GDM1 (cell line): Measurements from ENCODE around the gene SPATS2L.

Experiments
- DNase-seq: peaks from one replicate; lab custom pipeline; 2025; lab: John Stamatoyannopoulos, UW

Gene SPATS2L

GRCh38 chr2:200446612-200447011 lies 140.1 kb downstream of the SPATS2L start:
- DNase-seq = no peak

GRCh38 chr2:200447139-200447855 lies 140.8 kb downstream of the SPATS2L start:
- no peak for DNase-seq

- DNase-seq = no peak
Measured at GRCh38 chr2:200448455-200448854, 142.0 kb downstream of the SPATS2L start.

DNA sequence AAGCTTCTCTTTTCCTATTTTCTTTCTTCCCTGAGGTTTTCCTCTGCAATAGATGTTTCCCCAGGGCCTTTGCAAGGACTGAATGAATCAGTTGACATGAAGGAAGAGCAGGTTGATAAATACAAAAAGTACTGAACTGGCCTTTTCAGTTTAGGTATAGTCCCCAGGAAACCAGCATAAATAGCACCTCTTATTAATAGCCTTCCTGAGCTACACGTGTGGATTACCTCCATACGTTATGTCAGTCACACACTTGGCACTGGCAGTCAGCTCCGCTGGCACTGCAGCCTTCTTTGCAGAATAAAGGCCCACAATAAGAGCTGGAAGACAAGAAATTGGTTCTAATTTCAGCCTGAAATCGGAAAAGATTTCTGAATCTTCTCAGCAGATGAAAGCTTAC lies 142.7 kb downstream of the SPATS2L start:
- no peak for DNase-seq

DNA sequence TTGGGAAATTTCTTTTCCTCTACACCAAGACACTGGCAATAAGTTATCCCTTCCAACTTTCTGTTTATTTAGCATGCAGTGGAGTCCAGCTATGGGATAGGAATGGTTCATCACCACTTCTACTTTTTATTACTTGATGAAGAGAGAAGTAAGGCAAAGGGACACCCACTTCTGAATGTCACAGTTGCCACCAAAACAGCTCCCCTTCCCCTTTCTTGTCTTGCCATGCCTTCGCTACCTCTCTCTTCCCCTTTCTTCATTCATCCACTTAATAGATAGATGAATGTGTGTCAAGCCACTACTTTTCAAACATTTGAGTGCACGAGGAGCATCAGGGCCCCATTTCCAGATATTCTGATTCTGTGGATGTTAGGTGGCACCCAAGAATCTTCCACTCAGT lies 143.8 kb downstream of the SPATS2L start:
- DNase-seq = no peak

DNA sequence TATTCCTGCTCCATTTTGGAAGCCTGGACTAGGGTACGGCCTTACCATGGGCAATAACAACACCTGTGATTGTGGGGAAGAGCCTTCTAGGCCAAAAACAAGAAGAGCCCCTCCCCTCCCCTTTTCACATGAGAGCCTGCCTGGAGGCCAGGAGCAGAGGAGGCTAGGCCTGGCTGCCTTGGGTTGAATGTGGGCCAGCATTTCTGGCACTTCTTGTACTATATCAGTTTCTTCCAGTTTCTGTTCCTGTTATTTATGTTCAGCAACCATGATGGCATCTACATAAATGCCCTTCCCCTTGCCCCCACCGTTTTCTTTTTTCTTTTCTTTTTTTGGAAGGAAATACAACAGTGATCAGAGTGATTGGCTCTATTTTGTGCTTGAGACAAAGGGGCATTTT lies 145.0 kb downstream of the SPATS2L start:
- DNase-seq = no peak

- DNase-seq = no peak
Measured at GRCh38 chr2:200452377-200452776, 145.9 kb downstream of the SPATS2L start.

DNA sequence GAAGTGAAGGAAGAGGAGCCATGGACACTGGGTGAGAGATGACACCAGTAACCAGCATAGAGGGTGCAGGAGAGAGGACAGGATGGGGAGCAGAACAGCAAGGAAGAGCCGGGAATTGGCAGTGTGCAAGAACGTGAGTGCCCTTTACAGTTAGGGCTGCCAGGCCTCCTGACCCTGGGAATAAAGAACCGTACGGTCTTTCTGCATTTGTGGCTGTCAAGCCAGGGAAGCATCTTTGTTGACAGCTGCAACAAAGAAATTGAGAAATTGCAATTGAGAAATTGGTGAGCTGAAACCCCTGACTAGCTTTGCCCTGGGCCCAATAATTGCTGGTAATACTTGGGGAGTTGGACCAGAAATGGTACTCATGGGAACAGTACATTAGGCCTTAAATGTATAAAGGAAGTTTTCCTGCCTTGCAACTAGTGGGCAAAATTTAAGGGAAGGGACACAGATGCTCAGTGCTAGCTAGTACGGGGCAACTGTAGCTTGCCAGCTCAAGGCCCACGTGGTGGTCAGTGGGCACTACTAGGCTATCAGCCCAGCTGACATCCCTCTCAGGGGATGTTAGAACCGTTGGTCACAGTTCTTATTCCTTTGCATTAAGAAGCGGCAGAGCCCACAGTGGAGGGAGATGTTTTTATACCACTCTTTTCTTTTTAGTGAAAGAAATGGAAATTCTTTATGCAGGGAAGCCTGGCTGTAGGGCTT lies 146.8 kb downstream of the SPATS2L start:
- DNase-seq = no peak

DNA sequence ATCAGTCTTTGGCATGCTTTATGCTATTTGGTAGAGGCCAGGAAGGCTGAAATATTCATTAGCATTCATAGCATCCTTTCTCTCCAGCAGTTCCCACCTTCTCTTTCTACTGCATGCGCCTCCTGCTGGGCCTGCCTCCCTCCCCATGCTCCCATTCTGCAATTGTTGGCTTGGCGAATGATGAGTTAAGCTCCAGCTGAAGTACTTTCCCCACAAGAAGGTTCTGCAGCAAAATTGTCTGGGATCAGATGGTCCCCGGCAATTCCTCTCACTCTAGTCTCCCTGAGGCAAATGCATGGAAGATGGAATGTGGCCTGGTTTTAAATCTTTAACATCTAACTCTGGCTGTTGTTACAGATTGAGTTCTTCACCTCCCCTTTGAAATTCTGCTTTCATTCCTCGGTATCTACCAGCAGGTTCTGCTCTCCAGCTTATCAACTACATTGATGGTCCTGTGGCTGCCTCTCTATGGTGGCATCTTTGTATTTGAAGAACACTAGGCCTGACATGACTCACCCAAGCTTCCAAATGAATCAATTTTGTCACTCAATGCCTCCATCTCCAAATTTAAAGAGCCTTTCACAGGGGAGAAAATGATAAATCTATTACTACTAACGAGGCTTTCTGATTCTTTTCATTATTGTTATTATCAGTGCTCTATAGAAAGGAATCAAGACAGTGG lies 147.5 kb downstream of the SPATS2L start:
- DNase-seq = no peak

GRCh38 chr2:200454927-200455801 lies 148.7 kb downstream of the SPATS2L start:
- no peak for DNase-seq

GRCh38 chr2:200455958-200456421 lies 149.5 kb downstream of the SPATS2L start:
- DNase-seq = no peak

- no peak for DNase-seq
Measured at GRCh38 chr2:200456567-200456966, 150.1 kb downstream of the SPATS2L start.

DNA sequence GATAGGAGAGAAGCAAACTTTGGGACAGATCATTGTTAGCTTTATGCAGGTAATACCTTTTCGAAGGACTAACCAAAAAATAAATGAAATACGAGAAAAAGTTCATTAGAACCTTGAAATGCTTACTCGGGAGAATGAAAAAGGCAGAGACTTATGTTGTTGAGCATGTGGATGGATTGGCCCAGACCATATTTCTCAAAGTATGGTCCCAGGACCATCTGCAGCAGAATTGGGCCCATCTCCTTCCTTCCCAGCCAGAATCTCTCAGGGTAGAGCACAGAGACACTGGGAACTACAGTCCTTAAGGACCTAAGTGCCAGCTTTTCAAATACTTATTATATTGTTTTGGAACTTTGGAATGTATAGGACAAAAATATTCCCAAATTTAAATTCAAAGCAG lies 152.6 kb downstream of the SPATS2L start:
- DNase-seq = no peak

DNA sequence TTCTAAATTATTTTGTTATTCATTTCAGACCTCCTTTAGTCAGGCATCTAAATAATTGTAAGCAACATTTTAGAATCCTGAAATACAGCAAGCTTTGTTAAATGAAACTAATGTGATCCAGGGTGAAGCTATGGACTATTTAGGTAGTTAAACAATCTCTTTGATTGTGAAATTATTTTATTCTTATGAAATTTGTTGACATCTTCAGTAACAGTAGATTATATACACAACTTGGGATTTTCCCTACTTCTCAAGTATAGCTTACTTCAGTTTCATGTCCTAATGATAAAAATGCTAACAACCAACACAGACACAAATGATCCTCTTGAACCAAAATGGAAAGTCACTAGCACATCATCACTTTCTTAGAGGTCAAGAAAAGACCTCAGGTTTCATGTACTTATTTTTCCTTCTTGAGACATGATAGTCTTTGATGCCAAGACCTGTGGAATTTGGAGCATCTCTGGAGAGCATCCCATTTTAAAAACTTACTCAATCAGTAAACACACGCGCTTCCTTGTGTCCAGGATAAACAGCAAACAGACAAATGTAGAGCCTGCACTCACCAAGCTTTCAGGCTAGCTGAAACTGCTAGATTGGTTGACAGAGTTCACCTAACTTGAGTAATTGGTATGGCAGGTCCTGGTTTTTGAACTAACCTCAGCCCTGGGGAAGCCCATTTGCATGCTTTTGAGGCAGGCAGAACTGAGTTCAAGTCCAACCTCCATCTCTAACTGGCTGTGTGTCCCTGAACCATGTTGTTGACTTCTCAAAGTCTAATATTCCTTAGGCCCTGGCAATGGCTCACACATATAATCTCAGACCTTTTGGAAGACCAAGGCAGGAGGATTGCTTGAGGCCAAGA lies 155.6 kb downstream of the SPATS2L start:
- no peak for DNase-seq

GRCh38 chr2:200463452-200463851 lies 157.0 kb downstream of the SPATS2L start:
- no peak for DNase-seq

DNA sequence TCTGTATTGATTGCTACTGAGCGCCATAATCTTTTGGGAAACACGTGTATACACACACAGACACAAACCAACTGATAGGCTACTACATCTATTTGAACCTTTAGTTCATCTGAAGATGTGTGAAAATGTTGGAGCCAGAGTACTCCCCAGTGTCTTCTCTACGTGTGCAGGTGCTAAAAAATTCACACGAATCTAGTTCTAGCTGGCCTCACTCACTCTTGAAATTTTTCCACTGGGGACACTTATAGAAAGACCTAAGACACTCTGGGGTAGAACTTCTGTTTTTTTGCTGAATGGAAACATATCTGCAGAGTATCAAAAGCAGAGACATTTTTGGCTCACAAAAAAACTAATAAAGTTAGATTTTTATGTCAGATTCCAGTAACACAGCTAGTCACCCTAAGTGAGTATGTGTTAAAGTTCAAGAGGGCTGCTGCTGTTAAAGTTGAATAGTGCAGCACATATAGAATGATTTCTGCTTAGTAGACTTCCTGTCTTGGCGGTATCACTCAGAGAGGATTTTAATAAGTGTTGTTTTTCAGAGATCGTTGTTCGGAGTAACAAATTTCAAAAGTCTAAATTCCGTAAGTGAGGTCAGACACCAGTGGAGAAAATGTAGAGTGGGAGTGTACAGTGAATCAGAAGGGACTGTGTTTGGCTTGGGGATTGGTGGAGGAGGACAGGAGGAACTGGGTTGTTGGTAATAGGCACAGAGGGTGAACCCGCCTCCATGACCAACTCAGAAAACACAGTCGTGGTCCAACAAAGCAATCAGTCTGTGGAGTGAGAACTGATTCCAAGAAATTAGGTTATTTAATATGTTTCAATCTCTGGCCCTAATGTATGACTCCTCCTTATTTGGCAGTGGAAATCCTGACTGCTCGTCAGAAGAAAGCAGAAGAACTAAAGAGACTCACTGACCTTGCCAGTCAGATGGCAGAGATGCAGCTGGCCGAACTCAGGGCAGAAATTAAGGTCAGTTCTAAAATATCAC lies 160.2 kb downstream of the SPATS2L start:
- no peak for DNase-seq

- DNase-seq = no peak
Measured at GRCh38 chr2:200467806-200468681, 161.6 kb downstream of the SPATS2L start.

- DNase-seq = no peak
Measured at GRCh38 chr2:200469708-200470211, 163.3 kb downstream of the SPATS2L start.

DNA sequence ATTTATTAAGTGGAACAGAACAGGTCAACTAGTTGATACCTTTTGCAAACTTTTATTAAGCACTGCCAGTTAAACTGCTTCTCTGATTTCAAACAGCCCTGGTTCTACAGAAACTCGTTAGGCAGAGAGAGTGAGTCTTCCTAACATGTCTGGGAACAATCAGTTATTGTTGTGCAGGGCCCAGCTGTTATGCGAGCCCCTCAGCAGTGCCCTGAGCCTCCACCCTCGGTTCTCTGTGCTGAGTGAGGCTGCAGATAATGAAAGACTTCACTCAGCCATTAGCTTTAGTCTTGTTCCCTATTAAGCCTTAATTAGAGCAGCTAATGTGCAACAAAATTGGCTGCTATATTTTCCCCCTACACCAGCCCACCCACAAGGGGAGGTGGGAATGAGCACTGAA lies 163.7 kb downstream of the SPATS2L start:
- DNase-seq = no peak
